HG02870 (cell line): ENCODE measurements around the gene TAMM41.
"Not testable (repeated sequence)": the region's sequence is repeated elsewhere in the genome, so short reads cannot be mapped to it uniquely, and the experiment has no call there.

Source experiments
- ATAC-seq: cut with Tn5 transposase; IDR thresholded peaks from one replicate; pipeline ENCODE4 v1.9.1; 2021; ENCODE audit warnings: mild to moderate bottlenecking, moderate library complexity; ENCODE audit not compliant: unreplicated experiment

The TAMM41 gene

GRCh38 chr3:11815111-11815510 lies 31.6 kb downstream of the TAMM41 start:
- ATAC-seq: no peak

DNA sequence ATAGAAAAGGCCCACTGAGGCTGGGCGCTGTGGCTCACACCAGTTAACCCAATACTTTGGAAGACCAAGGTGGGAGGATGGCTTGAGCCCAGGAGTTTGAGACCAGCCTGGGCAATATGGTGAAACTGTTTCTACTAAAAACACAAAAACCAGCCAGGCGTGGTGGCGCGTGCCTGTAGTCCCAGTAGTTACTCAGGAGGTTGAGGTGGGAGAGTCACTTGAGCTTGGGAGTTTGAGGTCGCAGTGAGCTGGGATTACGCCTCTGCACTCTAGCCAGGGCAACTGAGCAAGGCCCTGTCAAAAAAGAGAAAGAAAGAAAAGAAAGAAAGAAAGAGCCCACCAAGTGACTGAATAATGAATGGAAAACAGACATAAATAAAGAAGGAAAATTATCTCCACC lies 32.0 kb downstream of the TAMM41 start:
- ATAC-seq: no peak

DNA sequence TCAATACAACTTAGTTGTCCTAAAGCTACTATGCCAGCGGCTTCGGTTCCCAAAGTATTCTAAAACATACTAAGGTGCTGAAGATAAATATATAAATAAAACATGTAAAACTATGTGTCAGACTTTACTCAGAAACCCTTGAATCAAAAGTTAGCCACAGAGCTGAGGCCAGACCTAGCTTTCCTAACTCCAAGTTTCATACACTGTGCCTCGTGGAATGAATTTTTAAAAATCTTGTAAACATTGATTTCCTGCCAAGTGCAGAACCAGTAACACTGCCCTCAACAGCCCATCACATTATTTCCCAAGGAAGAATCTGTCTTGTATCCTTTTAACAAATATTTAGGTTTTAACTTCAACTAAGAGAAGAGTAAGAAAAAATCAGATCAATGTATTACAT lies 36.4 kb downstream of the TAMM41 start:
- no peak for ATAC-seq

DNA sequence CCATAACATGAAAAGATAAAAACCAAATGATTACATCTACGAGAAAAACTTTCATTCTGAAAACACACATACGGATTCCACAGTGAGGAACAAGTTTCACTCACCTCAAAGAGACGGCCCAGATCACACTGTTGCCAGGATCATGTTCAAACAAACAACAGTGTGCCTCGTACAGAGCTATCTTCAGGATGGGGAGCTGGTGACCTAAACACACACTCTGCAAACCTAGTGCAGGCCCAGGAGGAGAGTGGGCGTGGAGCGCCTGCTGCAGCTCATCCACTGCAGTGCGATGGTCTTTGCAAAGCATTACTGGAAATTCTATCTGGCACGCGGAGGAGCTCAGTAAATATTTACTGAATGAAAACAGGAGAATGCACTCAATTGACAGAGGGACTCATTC lies 38.5 kb downstream of the TAMM41 start:
- no peak for ATAC-seq

DNA sequence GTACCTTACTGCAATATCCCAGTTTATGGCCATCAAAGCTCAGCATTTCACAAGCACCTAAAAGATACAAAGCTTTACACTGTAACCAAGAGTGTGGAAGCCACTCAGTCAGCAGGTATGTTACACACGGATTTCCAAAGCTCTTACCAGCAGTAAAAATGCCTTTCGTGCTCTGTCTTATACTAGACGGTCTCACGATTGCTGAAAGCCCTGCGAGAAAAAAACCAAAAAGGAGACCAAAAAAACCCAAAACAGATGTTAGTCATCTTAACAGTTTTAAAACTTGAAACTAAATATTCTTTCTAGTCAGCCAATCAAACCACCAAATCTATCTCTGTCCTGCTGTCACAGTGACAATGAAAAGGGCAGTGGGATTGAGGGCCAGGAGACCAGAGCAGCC lies 39.0 kb downstream of the TAMM41 start:
- no peak for ATAC-seq

- no peak for ATAC-seq
These were observed 41.0 kb downstream of the TAMM41 start for GRCh38 chr3:11805716-11806115.

DNA sequence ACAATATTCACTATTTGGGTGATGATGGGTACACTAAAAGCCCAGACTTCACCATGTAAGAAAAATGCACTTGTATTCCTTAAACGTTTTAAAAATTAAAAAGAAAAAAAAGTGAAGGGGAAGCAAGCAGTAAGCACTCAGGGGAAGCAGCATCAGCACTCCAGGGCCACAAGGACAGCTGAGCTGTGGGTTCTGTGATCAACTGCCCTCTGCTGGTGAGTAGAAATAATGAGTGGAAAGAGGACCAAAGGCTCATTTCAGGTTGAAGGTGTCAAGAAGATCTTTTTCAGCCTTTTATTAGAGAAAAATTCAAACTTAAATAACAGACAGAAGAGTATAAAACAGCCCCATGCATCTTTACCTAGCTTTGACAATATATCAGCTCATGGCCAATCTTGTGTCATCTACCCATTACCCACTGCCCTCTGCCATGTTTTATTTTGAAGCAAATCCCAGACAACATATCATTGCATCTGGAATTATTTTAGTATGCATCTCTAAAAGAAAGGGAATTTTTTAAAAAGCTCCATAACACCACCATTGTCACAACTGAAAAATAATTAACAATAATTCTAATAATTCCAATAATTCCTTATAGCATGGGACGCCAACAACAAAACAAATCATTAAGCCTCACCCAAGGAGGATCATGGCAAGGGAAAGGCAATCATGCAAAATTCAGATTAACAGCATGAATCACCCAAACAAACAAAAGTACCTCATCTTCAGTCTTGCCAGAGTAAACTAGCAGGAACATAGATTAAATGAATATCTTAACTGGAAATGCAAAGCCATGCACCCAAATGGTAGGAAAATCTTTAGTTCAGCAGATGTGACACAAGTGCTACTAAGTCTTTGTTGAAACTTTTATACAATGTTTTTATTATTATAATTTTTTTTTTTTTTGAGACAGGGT lies 42.5 kb downstream of the TAMM41 start:
- ATAC-seq: peak; percentile 67

DNA sequence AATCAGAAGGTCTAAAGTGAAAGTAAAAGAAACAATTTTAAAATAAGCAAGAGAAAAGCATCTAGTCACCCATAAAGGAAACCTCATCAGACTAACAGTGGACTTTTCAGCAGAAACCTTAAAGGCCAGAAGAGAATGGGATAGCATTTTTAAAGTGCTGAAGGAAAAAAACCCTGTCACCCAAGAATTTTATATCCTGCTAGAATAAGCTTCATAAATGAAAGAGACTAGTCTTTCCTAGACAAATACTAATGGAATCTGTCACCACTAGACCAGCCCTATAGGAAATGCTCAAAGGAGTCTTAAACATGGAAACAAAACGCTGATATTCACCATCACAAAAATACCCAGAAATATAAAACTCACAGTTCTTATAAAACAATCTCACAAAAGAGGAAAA lies 46.9 kb downstream of the TAMM41 start:
- ATAC-seq: no peak

- no peak for ATAC-seq
These were observed 51.8 kb downstream of the TAMM41 start for GRCh38 chr3:11794927-11795326.

DNA sequence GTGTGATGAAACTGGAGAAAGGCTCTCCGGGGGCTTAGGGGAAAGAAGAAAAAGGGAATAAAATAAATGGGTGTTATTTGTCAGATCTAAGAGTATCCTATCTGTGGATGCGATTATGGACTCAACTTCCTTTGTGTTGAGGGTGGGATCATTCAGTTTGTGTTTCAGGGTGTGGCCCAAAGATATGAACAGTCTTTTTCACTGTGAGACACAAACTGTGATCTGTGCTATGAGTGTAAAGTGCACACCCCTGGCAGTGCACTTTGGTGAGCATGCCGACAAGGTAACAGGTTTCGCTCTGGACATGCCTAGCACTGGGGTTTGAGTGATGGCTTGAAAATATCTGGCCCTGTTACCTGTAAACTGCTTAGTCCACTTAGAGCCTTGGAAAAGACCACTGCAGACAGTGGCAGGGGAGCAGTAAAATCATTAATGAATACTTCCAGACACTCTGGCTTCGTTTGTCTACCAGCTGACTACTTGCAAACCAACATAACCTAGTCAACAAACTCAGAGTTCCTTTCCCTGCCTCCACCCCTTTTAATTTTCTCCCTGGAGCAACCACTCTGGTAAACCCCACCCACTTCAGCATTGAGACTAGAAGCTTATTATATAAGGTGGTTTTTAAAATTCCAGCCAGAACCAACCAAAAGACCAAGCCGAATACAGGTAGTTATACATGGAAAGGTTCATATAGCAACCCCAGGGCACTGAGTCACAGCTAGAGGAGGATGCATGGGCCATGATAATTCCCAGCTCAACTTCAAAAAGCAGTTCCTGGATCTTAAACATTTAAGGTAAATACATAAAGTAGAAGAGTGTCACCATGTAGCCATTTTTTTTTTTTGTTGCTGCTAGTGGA lies 55.1 kb downstream of the TAMM41 start:
- no peak for ATAC-seq

DNA sequence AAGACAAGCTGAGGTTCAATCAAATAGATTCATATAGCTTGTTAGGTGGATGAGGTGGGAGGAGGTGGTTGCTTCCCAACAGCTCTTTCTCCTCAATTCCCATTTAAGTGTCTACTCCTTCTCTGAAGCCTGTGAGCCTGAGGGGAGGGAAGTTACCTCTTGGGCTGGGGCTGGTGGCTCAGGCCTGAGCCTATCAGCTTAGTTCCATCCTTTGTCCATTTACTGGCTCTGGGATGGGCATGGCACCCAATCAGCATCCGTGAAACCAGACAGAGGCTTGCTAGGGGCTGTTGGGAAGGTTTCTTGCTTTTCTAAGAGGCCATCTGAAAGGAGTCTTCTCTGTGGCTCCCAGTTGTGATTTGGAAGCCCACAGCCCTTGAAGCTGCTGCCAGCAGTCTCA lies 57.3 kb downstream of the TAMM41 start:
- ATAC-seq: no peak

GRCh38 chr3:11784971-11785377 lies 61.7 kb downstream of the TAMM41 start:
- no peak for ATAC-seq

- ATAC-seq: no peak
These were observed 66.3 kb downstream of the TAMM41 start for GRCh38 chr3:11780341-11780740.

DNA sequence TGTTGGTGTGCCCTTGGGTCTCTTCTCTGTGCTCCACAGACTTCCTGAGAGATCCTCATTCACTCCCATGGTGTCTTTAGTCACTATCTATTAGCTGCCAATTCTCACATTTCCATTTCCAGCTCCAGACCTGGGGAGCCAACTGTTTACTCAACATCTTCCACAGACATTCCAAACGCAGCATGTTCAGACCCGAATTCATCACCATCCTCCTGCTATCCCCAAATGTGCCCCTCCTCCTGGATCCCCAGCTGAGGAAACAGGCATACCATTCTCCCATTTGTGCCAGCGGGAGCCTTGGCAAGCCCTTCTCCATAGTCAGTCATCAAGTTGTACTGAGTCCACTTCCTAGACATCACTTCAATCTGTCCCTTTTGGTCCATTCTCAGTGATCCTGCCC lies 67.1 kb downstream of the TAMM41 start:
- ATAC-seq: no peak

- no peak for ATAC-seq
These were observed 68.4 kb downstream of the TAMM41 start for GRCh38 chr3:11778248-11778647.

GRCh38 chr3:11776346-11776745 lies 70.3 kb downstream of the TAMM41 start:
- no peak for ATAC-seq

- no peak for ATAC-seq
These were observed 71.2 kb downstream of the TAMM41 start for GRCh38 chr3:11775493-11775892.

- no peak for ATAC-seq
These were observed 72.3 kb downstream of the TAMM41 start for GRCh38 chr3:11774296-11774877.

DNA sequence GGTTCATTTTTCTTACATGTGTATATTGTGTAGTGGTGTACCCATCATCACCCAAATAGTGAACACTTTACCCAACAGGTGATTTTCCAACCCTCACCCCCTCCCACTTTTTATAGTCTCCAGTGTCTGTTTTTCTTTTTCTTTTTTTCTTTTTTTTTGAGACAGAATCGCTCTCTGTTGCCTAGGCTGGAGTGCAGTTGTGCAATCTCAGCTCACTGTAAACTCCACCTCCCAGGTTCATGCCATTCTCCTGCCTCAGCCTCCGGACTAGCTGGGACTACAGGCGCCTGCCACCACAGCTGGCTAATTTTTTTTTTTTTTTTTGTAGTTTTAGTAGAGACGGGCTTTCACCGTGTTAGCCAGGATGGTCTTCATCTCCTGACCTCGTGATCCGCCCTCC lies 74.8 kb downstream of the TAMM41 start:
- ATAC-seq: not testable (repeated sequence)

- ATAC-seq: peak; percentile 97
These were observed 76.0 kb downstream of the TAMM41 start for GRCh38 chr3:11770477-11771391.
